Activated CD4-positive, CD25-positive, alpha-beta regulatory T cell treated with anti-CD3 and anti-CD28 coated beads, Interleukin-2, amount 50 U/mL, for 72 hours (primary cell): Measurements from ENCODE around the gene AFF3.

ENCODE experiments used
- DNase-seq: peaks from one replicate; pipeline ENCODE4 v3.0.0; 2021

Gene AFF3

GRCh38 chr2:99850084-99850710, 292.2 kb downstream of the AFF3 start:
- no peak for DNase-seq

- no peak for DNase-seq
Measured at GRCh38 chr2:99846462-99847107, 295.8 kb downstream of the AFF3 start.

- no peak for DNase-seq
Measured at GRCh38 chr2:99845296-99845695, 297.1 kb downstream of the AFF3 start.

GRCh38 chr2:99842451-99842850, 299.9 kb downstream of the AFF3 start:
- DNase-seq: no peak

- no peak for DNase-seq
Measured at GRCh38 chr2:99841749-99842148, 300.6 kb downstream of the AFF3 start.

GRCh38 chr2:99840831-99841230, 301.6 kb downstream of the AFF3 start:
- no peak for DNase-seq

GRCh38 chr2:99836690-99837605, 305.4 kb downstream of the AFF3 start:
- DNase-seq: no peak

GRCh38 chr2:99834426-99834825, 308.0 kb downstream of the AFF3 start:
- no peak for DNase-seq

GRCh38 chr2:99833586-99834201, 308.7 kb downstream of the AFF3 start:
- no peak for DNase-seq

GRCh38 chr2:99832926-99833325, 309.5 kb downstream of the AFF3 start:
- no peak for DNase-seq

- DNase-seq: no peak
Measured at GRCh38 chr2:99831772-99832171, 310.6 kb downstream of the AFF3 start.

GRCh38 chr2:99827296-99827999, 314.9 kb downstream of the AFF3 start:
- no peak for DNase-seq

GRCh38 chr2:99825630-99826029, 316.8 kb downstream of the AFF3 start:
- no peak for DNase-seq

GRCh38 chr2:99824758-99825157, 317.6 kb downstream of the AFF3 start:
- DNase-seq: no peak

- no peak for DNase-seq
Measured at GRCh38 chr2:99822474-99823207, 319.7 kb downstream of the AFF3 start.

- DNase-seq: no peak
Measured at GRCh38 chr2:99821984-99822383, 320.4 kb downstream of the AFF3 start.

GRCh38 chr2:99821572-99821971, 320.8 kb downstream of the AFF3 start:
- no peak for DNase-seq

GRCh38 chr2:99821039-99821438, 321.4 kb downstream of the AFF3 start:
- DNase-seq: no peak

GRCh38 chr2:99819766-99820165, 322.6 kb downstream of the AFF3 start:
- no peak for DNase-seq

GRCh38 chr2:99818842-99819241, 323.5 kb downstream of the AFF3 start:
- no peak for DNase-seq

GRCh38 chr2:99816908-99817307, 325.5 kb downstream of the AFF3 start:
- no peak for DNase-seq

GRCh38 chr2:99812426-99812825, 330.0 kb downstream of the AFF3 start:
- no peak for DNase-seq
